Hepatic stellate cell (primary cell): ENCODE measurements around the gene OR10K1.
"Not testable (repeated sequence)": the region's sequence is repeated elsewhere in the genome, so short reads cannot be mapped to it uniquely, and the experiment has no call there.

ENCODE experiments used
- DNase-seq: peaks from one replicate; pipeline ENCODE4 v3.0.0; 2011; ENCODE audit warnings: low spot score

Gene OR10K1

GRCh38 chr1:158461534-158461933 is at the start of gene OR10K1:
Gene OR10K1 (plus strand): TSS chr1:158461834. CDS start chr1:158465562, 3,728 bp downstream.
- no peak for DNase-seq

GRCh38 chr1:158414651-158415345 is 46.8 kb upstream of the OR10K1 start:
- no peak for DNase-seq

- DNase-seq: no peak
Observed at GRCh38 chr1:158417586-158417985, 44.0 kb upstream of the OR10K1 start.

GRCh38 chr1:158422212-158422611 is 39.4 kb upstream of the OR10K1 start:
- no peak for DNase-seq

- DNase-seq: no peak
Observed at GRCh38 chr1:158425027-158425426, 36.6 kb upstream of the OR10K1 start.

GRCh38 chr1:158426137-158426536 is 35.5 kb upstream of the OR10K1 start, which contains the start of gene OR10K2:
Gene OR10K2 (minus strand): TSS chr1:158426237. CDS start chr1:158420866, 5,371 bp downstream.
- DNase-seq: no peak

- DNase-seq: not testable (repeated sequence)
Observed at GRCh38 chr1:158430163-158430562, 31.5 kb upstream of the OR10K1 start.

GRCh38 chr1:158434741-158435140 is 26.9 kb upstream of the OR10K1 start:
- no peak for DNase-seq

GRCh38 chr1:158445376-158445775 is 16.3 kb upstream of the OR10K1 start:
- no peak for DNase-seq

- DNase-seq: no peak
Observed at GRCh38 chr1:158454537-158454936, 7.1 kb upstream of the OR10K1 start.

GRCh38 chr1:158457246-158457645 is 4.4 kb upstream of the OR10K1 start:
- no peak for DNase-seq

- no peak for DNase-seq
Observed at GRCh38 chr1:158458263-158458662, 3.4 kb upstream of the OR10K1 start.

GRCh38 chr1:158471920-158472319 is 10.3 kb downstream of the OR10K1 start, which contains the start of gene OR10R2:
Gene OR10R2 (plus strand): TSS chr1:158472220. CDS start chr1:158472326, 106 bp downstream.
- DNase-seq: no peak

- DNase-seq: no peak
Observed at GRCh38 chr1:158485455-158485854, 23.8 kb downstream of the OR10K1 start.

- no peak for DNase-seq
Observed at GRCh38 chr1:158491316-158491715, 29.7 kb downstream of the OR10K1 start.

GRCh38 chr1:158493054-158493453 is 31.4 kb downstream of the OR10K1 start:
- DNase-seq: no peak

- DNase-seq: no peak
Observed at GRCh38 chr1:158494796-158495195, 33.2 kb downstream of the OR10K1 start.

GRCh38 chr1:158496374-158496773 is 34.7 kb downstream of the OR10K1 start:
- no peak for DNase-seq

GRCh38 chr1:158506369-158506987 is 44.8 kb downstream of the OR10K1 start:
- peak; percentile 1 for DNase-seq

- DNase-seq: no peak
Observed at GRCh38 chr1:158507511-158507910, 45.9 kb downstream of the OR10K1 start.

GRCh38 chr1:158509471-158510156 is 48.0 kb downstream of the OR10K1 start:
- DNase-seq: no peak

- no peak for DNase-seq
Observed at GRCh38 chr1:158516966-158517365, 55.3 kb downstream of the OR10K1 start.
